Effector memory CD4-positive, alpha-beta T cell (primary cell): ENCODE results near the gene HLA-DMB.
"Not testable (repeated sequence)": the region's sequence is repeated elsewhere in the genome, so short reads cannot be mapped to it uniquely, and the experiment has no call there.

Source experiments
- DNase-seq, 3 donors: peaks; one replicate each; pipeline ENCODE4 v3.0.0-alpha.2; 2020
- H3K27ac ChIP-seq: 2 replicates; pipeline ENCODE4 v1.7.0; 2013; ENCODE audit warnings: mild to moderate bottlenecking, low read length, moderate library complexity; ENCODE audit not compliant: insufficient read depth, poor library complexity, severe bottlenecking
- H3K27me3 ChIP-seq: replicated peaks from 2 replicates; pipeline ENCODE4 v1.7.0; 2013; ENCODE audit warnings: mild to moderate bottlenecking, low read length; ENCODE audit not compliant: insufficient read depth, control insufficient read depth, poor library complexity, severe bottlenecking
- H3K36me3 ChIP-seq: 2 replicates; pipeline ENCODE4 v1.7.0; 2013; ENCODE audit warnings: mild to moderate bottlenecking, low read length, moderate library complexity; ENCODE audit not compliant: control insufficient read depth, insufficient read depth
- H3K4me1 ChIP-seq: 2 replicates; pipeline ENCODE4 v1.7.0; 2013; ENCODE audit warnings: low read length, mild to moderate bottlenecking; ENCODE audit not compliant: control insufficient read depth, insufficient read depth, poor library complexity, severe bottlenecking
- H3K4me3 ChIP-seq: 2 replicates; pipeline ENCODE4 v1.7.0; 2013; ENCODE audit warnings: low read length, low read depth, mild to moderate bottlenecking; ENCODE audit not compliant: insufficient read depth, poor library complexity, severe bottlenecking
- H3K9me3 ChIP-seq: 2 replicates; pipeline ENCODE4 v1.7.0; 2013; ENCODE audit warnings: mild to moderate bottlenecking, low read length, moderate library complexity; ENCODE audit not compliant: control insufficient read depth

HLA-DMB gene

DNA sequence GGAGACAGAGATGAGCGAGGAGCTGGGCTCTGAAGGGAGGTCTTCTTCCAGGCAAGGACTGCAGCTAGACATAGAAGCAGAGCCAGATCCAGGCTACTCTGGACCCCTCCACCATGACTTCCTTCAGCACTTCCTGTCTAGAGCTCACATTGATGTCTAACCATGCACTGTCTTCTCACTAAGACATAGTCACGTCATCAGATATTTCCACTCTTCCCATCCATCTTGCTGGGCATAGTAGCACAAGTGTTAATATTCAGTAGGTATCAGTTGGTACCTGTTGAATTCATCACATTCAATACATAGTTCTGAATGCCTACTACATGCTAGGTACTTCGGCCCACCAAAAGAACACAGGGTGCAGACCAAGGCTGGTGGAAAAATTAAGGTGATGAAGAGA lies 9.2 kb upstream of the HLA-DMB start:
- H3K9me3 ChIP-seq = no peaks in the 10 kb centered on the region

DNA sequence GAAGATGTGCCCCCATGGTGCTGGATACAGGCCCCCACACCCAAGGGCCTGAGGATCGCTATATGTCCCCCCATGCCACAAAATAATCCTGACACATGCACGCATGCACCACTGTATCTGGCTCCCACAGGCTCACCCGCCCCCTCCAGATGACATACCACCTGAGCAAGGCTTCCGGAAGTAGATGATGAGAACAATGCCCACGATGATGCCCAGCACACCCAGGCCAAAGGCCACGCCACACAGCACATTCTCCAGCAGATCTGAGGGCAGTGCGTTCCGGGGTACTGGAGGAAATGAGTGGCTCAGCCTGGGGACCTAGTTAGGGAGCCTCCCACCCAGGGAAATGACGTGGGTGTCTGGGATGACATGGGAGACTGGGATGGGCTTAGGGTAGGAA lies 8.3 kb upstream of the HLA-DMB start:
- no peak for DNase-seq
- Histone ChIP-seq H3K4me3 (no peak overlapping the region), H3K27ac (no peak overlapping the region), H3K36me3 (no peaks in the 10 kb centered on the region), H3K9me3 (no peaks in the 10 kb centered on the region), H3K27me3 (no peaks in the 10 kb centered on the region), H3K4me1 (peaks cover 17% of the 10 kb centered on the region)

More for the DNA sequence above, 9.2 kb upstream of the HLA-DMB start:
- Histone ChIP-seq H3K27me3 (no peaks in the 10 kb centered on the region), H3K4me1 (peaks cover 8% of the 10 kb centered on the region), H3K4me3 (no peak overlapping the region), H3K27ac (no peak overlapping the region), H3K36me3 (no peaks in the 10 kb centered on the region)
- no peak for DNase-seq

DNA sequence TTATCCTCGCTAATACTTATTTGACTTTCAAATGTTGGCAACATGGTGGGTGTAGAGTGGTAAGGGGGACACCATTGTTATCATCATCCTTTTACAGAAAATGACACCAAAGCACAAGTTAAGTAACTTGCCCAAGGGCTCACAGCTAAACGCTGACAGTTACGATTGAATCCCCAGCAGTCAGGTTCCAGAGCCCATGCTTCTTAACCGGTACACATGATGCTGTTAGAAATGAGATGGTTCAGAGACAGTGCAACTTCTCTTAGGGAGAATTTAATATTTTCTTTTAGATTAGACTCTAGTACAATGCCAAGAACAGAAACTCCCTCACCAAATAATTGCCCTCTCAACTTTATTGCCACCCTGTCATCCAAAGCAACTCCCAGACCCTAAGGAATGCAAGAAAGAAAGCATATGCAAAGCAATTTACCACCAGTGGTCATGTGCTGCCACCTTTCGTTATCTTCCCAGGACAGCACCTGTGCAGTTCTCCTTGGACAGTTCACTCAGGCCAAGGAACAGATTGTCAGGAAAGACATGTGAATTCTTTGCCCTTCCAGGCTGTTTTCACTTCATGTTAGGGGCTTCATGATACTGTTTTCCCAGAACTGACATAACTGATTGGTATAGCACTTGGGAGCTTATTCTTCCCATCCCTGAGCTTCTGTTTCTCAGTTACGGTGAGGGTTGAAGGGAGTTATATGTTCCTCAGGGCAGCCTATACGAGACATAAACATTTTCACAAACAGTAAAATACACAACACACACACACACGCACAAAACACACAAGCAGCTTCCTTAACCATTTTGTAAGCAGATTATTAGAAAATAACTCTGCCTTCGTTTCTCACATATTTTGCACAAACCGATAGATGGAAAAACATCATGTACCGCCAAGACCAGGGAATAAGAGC lies 7.0 kb upstream of the HLA-DMB start:
- Histone ChIP-seq H3K4me1 (peaks cover 16% of the 10 kb centered on the region), H3K36me3 (no peaks in the 10 kb centered on the region), H3K9me3 (no peaks in the 10 kb centered on the region), H3K27me3 (no peaks in the 10 kb centered on the region), H3K27ac (no peak overlapping the region), H3K4me3 (no peak overlapping the region)
- peak in 2 of 3 donors; percentile 11 to 20 for DNase-seq

DNA sequence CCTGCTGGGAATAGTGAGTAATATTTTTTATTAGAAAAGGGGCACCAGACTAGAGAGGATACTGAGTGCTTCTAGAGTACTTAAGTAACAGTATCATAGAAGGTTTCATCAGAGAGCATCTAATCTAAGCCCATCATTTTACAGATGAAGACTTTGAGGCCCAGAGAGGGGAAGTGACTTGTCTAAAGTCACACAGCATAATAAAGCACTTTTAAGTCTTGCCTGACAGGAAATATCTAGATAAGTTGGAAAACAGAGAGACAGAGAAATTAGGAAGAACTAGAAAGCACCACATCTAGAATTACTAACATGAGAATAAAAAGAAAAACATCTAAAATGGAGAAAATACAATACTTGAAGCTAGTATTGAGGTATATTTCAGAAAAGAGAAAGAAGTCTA lies 6.1 kb upstream of the HLA-DMB start:
- H3K27me3 ChIP-seq = no peaks in the 10 kb centered on the region
- H3K4me1 ChIP-seq = peaks cover 10% of the 10 kb centered on the region
- no peak overlapping the region for H3K4me3 ChIP-seq
- H3K9me3 ChIP-seq = no peaks in the 10 kb centered on the region
- H3K36me3 ChIP-seq = no peaks in the 10 kb centered on the region
- no peak overlapping the region for H3K27ac ChIP-seq
- DNase-seq = no peak

DNA sequence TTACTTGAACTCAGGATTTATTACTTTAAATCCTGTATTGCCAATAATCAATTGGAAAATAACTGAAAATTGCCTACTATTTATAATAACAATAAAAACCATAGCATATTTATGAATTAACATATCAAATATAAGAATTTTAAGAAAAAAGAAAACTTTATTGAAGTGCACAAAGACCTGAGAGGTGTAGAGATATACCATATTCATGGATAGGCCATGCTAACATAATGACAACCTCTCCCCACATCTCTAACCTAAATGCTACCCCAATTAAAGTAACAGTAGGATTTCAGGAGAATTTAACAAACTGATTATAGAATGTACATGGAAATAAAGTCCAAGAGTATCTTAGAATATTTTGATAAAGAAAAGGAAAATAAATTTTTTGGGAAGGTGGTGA lies 5.1 kb upstream of the HLA-DMB start:
- Histone ChIP-seq H3K27ac (no peak overlapping the region), H3K4me1 (peaks cover 13% of the 10 kb centered on the region), H3K4me3 (no peak overlapping the region)

DNA sequence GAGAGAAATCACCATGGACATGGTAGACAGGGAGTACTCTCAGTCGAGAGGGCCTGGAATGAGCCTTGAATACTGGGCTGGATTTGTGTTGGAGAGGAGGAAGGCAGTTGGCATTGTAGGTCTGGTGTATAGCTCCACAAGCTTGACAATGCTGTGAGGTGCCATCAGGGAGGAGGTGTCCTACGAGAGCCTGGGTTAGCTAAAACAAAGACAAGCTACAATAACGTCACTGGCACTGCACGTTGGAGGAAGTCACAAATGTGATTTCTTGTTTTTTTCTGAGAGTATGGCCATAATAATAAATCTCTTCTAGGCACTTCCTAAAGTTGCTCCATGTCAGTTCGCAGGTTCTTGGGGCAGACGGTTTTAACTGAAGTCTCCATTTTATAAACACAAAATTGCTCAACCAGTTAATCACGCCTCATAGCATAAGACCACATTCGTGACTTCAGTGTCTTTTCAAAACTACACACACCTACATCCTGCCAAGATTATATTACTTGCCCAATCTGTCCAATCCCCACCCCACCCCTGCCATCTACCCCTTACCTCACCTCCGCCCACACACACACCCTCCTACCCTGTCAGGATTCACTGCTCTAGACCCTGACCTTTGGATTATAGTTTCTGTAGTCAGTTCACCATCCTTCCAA lies 4.4 kb upstream of the HLA-DMB start:
- H3K4me3 ChIP-seq = no peak overlapping the region
- H3K4me1 ChIP-seq = peaks cover 20% of the 10 kb centered on the region
- no peak for DNase-seq
- H3K36me3 ChIP-seq = no peaks in the 10 kb centered on the region
- no peaks in the 10 kb centered on the region for H3K27me3 ChIP-seq
- no peak overlapping the region for H3K27ac ChIP-seq
- H3K9me3 ChIP-seq = no peaks in the 10 kb centered on the region

More for the DNA sequence above, 5.1 kb upstream of the HLA-DMB start:
- no peaks in the 10 kb centered on the region for H3K27me3 ChIP-seq
- DNase-seq = no peak
- no peaks in the 10 kb centered on the region for H3K36me3 ChIP-seq
- no peaks in the 10 kb centered on the region for H3K9me3 ChIP-seq

DNA sequence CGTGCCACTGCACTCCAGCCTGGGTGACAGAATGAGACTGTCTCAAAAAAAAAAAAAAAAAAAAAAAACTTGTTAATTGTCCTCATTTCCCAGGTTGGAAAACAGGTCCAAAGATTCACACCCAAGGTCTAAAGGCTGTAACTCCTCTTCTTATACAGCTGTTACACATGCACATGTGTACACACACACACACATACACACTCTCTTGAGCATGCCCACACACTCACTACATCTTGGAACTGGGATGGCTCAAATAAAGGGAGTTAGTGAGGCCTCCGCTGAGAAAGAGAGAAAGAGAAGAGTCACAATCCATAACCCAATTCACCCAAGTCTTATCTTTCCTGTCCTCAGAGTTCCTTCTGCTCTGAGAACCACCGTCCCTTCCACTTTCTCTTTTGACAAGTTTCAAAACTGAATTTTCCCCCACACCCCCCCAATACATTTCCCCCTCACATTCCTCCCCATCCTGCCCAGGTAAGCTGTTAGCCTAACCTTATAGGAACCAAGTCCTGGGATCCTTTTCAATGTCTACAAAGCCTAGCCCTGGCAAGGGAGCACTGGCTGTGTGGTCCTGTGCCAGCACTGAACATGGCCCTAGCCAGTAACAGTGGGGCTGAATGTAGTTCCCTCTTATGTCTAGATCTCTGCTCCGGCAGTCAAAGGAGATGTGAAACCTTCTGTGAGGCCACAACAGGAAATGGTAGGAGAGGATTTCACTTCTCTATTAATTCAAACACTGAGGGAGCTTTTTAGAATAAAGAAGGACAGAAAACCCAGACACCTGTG lies 3.2 kb upstream of the HLA-DMB start:
- H3K27ac ChIP-seq = peak overlapping the region; percentile 24
- H3K4me1 ChIP-seq = peaks cover 27% of the 10 kb centered on the region
- no peaks in the 10 kb centered on the region for H3K9me3 ChIP-seq
- H3K36me3 ChIP-seq = no peaks in the 10 kb centered on the region
- no peaks in the 10 kb centered on the region for H3K27me3 ChIP-seq
- H3K4me3 ChIP-seq = peak overlapping the region; percentile 6
- peak in 1 of 3 donors; percentile 10 for DNase-seq

DNA sequence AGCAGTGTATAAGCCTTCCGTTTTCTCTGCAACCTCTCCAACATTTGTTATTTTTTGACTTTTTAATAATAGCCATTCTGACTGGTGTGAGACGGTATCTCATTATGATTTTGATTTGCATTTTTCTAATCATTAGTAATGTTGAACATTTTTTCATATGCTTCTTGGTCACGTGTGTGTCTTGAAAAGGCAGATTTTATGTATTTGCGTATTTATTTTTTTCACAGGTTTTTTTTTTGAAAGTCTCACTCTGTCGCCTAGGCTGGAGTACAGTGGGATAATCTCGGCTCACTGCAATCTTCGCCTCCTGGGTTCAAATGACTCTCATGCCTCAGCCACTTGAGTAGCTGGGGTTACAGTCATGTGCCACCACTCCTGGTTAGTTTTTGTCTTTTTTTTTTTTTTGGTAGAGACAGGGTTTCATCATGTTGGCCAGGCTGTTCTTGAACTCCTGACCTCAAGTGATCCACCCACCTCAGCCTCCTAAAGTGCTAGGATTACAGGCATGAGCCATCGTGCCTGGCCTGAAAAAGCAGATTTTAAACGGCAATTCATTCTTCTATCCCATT lies 1.8 kb upstream of the HLA-DMB start:
- H3K4me1 ChIP-seq = peaks cover 27% of the 10 kb centered on the region
- H3K4me3 ChIP-seq, H3K36me3 ChIP-seq, H3K27me3 ChIP-seq, H3K27ac ChIP-seq, H3K9me3 ChIP-seq, DNase-seq: not testable (repeated sequence)

DNA sequence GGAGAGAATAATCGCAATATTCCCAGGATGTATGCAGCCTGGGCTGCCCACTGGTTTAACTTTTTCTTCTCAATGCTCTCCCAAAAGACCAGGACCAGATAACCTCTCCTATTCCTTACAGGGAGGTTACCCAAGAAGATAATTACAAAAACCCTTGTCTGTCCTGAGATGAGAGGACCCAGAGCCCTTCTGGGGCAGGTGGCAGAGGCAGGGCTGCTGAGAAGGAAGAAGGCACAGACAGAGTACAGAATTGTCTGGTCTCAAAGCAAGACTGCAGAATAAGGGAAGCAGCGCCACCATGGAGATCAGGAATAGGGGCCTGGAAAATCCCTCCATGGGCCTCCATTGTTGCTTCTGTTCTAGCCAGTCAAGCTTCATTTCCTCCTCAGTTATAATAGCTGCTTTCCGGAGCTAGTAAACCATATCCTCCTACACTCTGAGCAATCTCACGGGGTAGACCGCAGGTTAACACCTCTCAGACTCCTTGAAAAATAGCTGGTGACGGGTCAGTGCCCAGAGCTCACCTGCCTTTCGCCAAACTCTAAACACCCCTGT lies 463 bp upstream of the HLA-DMB start:
- peak; percentile 30 to 48 (median 34) for DNase-seq

More for the DNA sequence above, 463 bp upstream of the HLA-DMB start:
- H3K27ac ChIP-seq = peak overlapping the region; percentile 54
- H3K27me3 ChIP-seq = no peaks in the 10 kb centered on the region
- peak overlapping the region; percentile 52 for H3K4me3 ChIP-seq
- H3K36me3 ChIP-seq = no peaks in the 10 kb centered on the region
- no peaks in the 10 kb centered on the region for H3K9me3 ChIP-seq
- H3K4me1 ChIP-seq = peaks cover 27% of the 10 kb centered on the region
